ENCODE data around the gene XYLT1. TPM values are rescaled to one million over a fixed set of nuclear protein-coding genes. Genes with fewer than 3 reads are reported as not detected.

The XYLT1 gene
- total RNA-seq, 1 donor from 2014 or later: 12.3 TPM

GRCh38 chr16:17171250-17172143 is 299.3 kb downstream of the XYLT1 start:
- Mint-ChIP-seq H3K36me3 (ENCODE audit: insufficient read depth) (no peaks in the 10 kb centered on the region), H3K9me3 (ENCODE audit: low read depth) (no peaks in the 10 kb centered on the region), H3K27ac (no peak overlapping the region), H3K27me3 (no peaks in the 10 kb centered on the region), H3K4me3 (ENCODE audit: low read depth) (no peak overlapping the region), H3K4me1 (ENCODE audit: low read depth) (no peaks in the 10 kb centered on the region)
- no peak for DNase-seq (ENCODE audit: low spot score, unreplicated experiment)
- TF ChIP-seq CTCF (IDR thresholded peaks at IDR 0.05; ENCODE audit: unreplicated experiment): no peak

GRCh38 chr16:17170435-17170834 is 300.3 kb downstream of the XYLT1 start:
- no peaks in the 10 kb centered on the region for H3K4me1 Mint-ChIP-seq (ENCODE audit: low read depth)
- no peaks in the 10 kb centered on the region for H3K36me3 Mint-ChIP-seq (ENCODE audit: insufficient read depth)
- DNase-seq (ENCODE audit: low spot score, unreplicated experiment): no peak
- H3K4me3 Mint-ChIP-seq (ENCODE audit: low read depth): no peak overlapping the region
- H3K9me3 Mint-ChIP-seq (ENCODE audit: low read depth): no peaks in the 10 kb centered on the region
- H3K27ac Mint-ChIP-seq: no peak overlapping the region
- TF ChIP-seq CTCF (IDR thresholded peaks at IDR 0.05; ENCODE audit: unreplicated experiment): no peak
- H3K27me3 Mint-ChIP-seq: no peaks in the 10 kb centered on the region

GRCh38 chr16:17168181-17168580 is 302.6 kb downstream of the XYLT1 start:
- H3K27ac Mint-ChIP-seq: no peak overlapping the region
- no peak for TF ChIP-seq CTCF (IDR thresholded peaks at IDR 0.05; ENCODE audit: unreplicated experiment)
- no peak overlapping the region for H3K4me3 Mint-ChIP-seq (ENCODE audit: low read depth)
- no peaks in the 10 kb centered on the region for H3K27me3 Mint-ChIP-seq
- H3K36me3 Mint-ChIP-seq (ENCODE audit: insufficient read depth): no peaks in the 10 kb centered on the region
- DNase-seq (ENCODE audit: low spot score, unreplicated experiment): no peak
- no peaks in the 10 kb centered on the region for H3K9me3 Mint-ChIP-seq (ENCODE audit: low read depth)
- H3K4me1 Mint-ChIP-seq (ENCODE audit: low read depth): no peaks in the 10 kb centered on the region

GRCh38 chr16:17166095-17166494 is 304.7 kb downstream of the XYLT1 start:
- no peak for DNase-seq (ENCODE audit: low spot score, unreplicated experiment)
- no peaks in the 10 kb centered on the region for H3K4me1 Mint-ChIP-seq (ENCODE audit: low read depth)
- TF ChIP-seq CTCF (IDR thresholded peaks at IDR 0.05; ENCODE audit: unreplicated experiment): no peak

GRCh38 chr16:17162560-17162959 is 308.2 kb downstream of the XYLT1 start:
- no peaks in the 10 kb centered on the region for H3K9me3 Mint-ChIP-seq (ENCODE audit: low read depth)
- no peak for DNase-seq (ENCODE audit: low spot score, unreplicated experiment)
- no peak overlapping the region for H3K4me3 Mint-ChIP-seq (ENCODE audit: low read depth)
- H3K27ac Mint-ChIP-seq: no peak overlapping the region
- no peaks in the 10 kb centered on the region for H3K27me3 Mint-ChIP-seq
- no peak for TF ChIP-seq CTCF (IDR thresholded peaks at IDR 0.05; ENCODE audit: unreplicated experiment)
- H3K4me1 Mint-ChIP-seq (ENCODE audit: low read depth): no peaks in the 10 kb centered on the region
- H3K36me3 Mint-ChIP-seq (ENCODE audit: insufficient read depth): no peaks in the 10 kb centered on the region

More at GRCh38 chr16:17166095-17166494, 304.7 kb downstream of the XYLT1 start:
- Mint-ChIP-seq H3K27me3 (no peaks in the 10 kb centered on the region), H3K4me3 (ENCODE audit: low read depth) (no peak overlapping the region), H3K27ac (no peak overlapping the region), H3K36me3 (ENCODE audit: insufficient read depth) (no peaks in the 10 kb centered on the region), H3K9me3 (ENCODE audit: low read depth) (no peaks in the 10 kb centered on the region)
